Measurements from ENCODE around the gene CCDC68.

The CCDC68 gene

DNA sequence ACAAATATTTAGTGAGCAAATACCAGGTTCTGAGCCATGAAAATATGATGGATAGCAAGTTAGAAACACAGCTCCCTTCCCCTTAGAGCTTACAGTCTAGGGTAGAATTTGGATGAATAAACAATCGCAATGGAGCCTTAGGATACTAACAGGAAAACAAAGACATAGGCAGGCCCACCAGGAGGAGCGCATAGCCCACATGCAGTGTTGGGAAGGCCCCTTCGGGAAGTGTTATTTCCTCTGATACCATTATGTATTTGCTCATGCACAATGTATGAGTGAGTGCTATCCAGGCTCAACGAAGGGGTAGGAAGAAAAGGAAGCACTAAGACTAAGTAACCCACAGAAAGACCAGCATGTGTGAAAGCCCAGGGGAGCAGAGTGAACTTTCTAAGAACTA, 76.9 kb downstream of the CCDC68 start:
- TF ChIP-seq, protein P1, sequence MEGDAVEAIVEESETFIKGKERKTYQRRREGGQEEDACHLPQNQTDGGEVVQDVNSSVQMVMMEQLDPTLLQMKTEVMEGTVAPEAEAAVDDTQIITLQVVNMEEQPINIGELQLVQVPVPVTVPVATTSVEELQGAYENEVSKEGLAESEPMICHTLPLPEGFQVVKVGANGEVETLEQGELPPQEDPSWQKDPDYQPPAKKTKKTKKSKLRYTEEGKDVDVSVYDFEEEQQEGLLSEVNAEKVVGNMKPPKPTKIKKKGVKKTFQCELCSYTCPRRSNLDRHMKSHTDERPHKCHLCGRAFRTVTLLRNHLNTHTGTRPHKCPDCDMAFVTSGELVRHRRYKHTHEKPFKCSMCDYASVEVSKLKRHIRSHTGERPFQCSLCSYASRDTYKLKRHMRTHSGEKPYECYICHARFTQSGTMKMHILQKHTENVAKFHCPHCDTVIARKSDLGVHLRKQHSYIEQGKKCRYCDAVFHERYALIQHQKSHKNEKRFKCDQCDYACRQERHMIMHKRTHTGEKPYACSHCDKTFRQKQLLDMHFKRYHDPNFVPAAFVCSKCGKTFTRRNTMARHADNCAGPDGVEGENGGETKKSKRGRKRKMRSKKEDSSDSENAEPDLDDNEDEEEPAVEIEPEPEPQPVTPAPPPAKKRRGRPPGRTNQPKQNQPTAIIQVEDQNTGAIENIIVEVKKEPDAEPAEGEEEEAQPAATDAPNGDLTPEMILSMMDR (IDR thresholded peaks at IDR 0.05): no peak
- peaks cover 6% of the 10 kb centered on the region for H3K4me1 Mint-ChIP-seq
- peaks cover 9% of the 10 kb centered on the region for H3K9me3 Mint-ChIP-seq
- no peak overlapping the region for H3K4me3 Mint-ChIP-seq
- H3K36me3 Mint-ChIP-seq (ENCODE audit: low read depth): no peaks in the 10 kb centered on the region
- DNase-seq: no peak
- H3K27ac Mint-ChIP-seq: no peak overlapping the region
- no peaks in the 10 kb centered on the region for H3K27me3 Mint-ChIP-seq (ENCODE audit: low read depth, poor library complexity)

DNA sequence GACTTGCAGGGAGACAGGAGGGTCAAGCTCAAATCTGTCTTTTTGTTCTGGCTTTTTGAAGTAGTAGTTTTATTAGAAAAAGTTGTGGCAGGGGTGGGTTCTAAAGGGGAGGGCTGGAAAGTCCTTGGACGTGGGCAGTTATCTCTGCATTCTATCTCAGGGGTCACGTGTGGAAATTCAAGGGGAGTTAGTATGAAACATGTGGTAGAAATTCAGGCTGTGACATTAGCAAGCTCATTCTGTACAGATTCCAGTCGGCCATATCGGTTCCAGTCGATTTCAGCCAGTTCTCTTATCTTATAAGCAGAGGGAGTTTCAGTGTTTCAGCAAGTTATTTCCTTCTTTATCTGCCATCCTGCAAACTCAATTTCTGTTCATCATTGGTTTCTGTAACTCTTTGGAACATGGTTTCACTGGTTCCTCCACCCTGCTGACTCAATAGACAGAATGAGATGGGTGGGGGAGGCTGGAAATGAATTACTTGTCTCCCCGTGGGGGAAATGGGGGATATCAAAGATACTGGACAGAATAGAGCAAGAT, 78.0 kb downstream of the CCDC68 start:
- Mint-ChIP-seq H3K4me1 (peaks cover 6% of the 10 kb centered on the region), H3K4me3 (no peak overlapping the region), H3K9me3 (peaks cover 9% of the 10 kb centered on the region), H3K36me3 (ENCODE audit: low read depth) (no peaks in the 10 kb centered on the region), H3K27me3 (ENCODE audit: low read depth, poor library complexity) (no peaks in the 10 kb centered on the region), H3K27ac (no peak overlapping the region)
- no peak for DNase-seq
- TF ChIP-seq, protein P1 (IDR thresholded peaks at IDR 0.05): no peak

DNA sequence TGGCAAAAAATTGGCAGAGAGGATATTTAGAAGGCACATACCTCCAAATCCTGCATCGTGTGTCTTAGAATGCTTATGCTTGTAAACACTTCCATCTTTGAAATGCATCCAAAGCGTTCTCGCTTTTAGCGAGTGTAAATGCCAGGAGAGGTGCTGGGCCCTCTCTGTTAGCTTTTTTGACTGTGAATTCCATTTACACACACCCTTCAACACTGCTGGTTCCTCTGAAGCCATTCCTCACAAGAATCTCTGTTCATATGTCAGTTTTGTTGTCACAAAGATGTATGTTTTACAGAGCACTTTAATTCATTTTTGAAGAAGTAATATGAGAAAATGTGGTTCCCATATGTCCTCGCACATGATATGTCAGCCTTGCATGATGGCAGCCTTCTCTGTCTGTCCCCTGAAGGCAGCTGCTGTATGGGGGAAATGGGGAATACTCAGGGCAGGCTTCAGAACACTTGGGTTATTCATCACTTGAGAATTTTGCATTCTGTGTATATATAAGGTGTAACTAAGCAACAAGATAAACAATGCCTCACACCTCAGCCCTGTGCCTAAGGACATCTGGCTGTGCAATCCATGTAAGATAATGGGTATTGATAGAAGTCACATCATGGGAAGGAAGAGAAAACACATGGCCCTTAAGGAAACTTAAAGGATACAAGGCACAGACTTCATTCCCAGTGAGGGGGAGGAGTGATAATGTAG, 78.7 kb downstream of the CCDC68 start:
- DNase-seq: no peak
- Mint-ChIP-seq H3K36me3 (ENCODE audit: low read depth) (no peaks in the 10 kb centered on the region), H3K4me3 (no peak overlapping the region), H3K27me3 (ENCODE audit: low read depth, poor library complexity) (peaks cover 3% of the 10 kb centered on the region), H3K27ac (no peak overlapping the region), H3K4me1 (peaks cover 6% of the 10 kb centered on the region), H3K9me3 (peaks cover 8% of the 10 kb centered on the region)
- TF ChIP-seq, protein P1 (IDR thresholded peaks at IDR 0.05): no peak

DNA sequence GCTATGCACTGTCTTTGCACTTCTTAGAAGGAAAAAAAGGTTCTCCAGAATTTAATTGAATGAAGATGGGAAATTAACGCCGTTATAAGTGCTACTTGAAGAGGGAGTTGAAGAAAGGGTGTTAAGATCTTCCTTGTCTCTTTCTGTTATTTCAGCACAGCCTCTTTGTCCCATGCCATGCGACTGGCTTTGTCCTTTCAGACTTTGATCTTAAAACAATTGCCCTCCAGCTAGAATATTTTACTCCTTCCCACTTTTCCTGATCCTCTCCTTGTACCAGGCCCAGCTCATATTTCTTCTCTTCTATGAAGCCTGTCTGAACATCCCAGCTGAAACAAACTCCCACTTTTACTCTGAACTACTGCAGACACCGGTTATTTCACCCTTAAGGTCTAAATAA, 79.6 kb downstream of the CCDC68 start:
- no peak overlapping the region for H3K27ac Mint-ChIP-seq
- H3K4me3 Mint-ChIP-seq: no peak overlapping the region
- TF ChIP-seq, protein P1 (IDR thresholded peaks at IDR 0.05): no peak
- H3K9me3 Mint-ChIP-seq: peaks cover 4% of the 10 kb centered on the region
- no peak for DNase-seq
- peaks cover 3% of the 10 kb centered on the region for H3K27me3 Mint-ChIP-seq (ENCODE audit: low read depth, poor library complexity)
- no peaks in the 10 kb centered on the region for H3K36me3 Mint-ChIP-seq (ENCODE audit: low read depth)
- H3K4me1 Mint-ChIP-seq: peaks cover 6% of the 10 kb centered on the region

DNA sequence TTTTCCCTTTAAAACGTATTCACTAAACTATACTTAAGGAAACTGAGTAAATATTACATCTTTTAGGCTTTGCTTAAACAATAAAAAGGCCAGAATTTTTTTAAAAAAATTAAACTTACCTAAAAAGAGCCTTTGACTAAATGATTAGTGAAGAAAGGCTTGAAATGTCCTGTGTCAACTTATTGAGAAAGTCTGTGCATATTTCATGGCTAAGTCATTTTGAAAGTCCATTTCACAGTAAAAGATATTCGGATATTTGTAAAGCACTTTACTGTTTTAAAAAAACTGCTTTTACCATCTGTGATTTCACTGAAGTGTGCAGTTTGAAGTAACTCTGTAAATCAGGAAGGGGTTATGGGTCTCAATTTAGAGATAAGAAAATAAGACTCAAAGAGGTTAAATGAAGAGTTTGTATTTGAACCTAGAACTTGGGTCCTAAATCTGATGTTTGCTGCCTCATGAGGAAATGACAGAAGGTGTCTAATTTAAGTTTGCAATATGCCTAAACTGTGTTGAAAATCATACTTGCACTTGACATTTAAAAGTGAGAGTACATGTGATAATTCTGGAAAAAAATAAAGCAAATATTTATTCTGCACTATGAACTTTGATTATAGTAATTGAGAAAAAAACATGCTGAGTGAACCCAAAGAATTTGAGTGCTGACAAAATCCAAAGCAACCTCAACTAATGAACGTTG, 80.5 kb downstream of the CCDC68 start:
- peaks cover 6% of the 10 kb centered on the region for H3K4me1 Mint-ChIP-seq
- H3K27me3 Mint-ChIP-seq (ENCODE audit: low read depth, poor library complexity): peaks cover 3% of the 10 kb centered on the region
- TF ChIP-seq, protein P1 (IDR thresholded peaks at IDR 0.05): no peak
- no peak for DNase-seq
- no peak overlapping the region for H3K27ac Mint-ChIP-seq
- H3K9me3 Mint-ChIP-seq: peaks cover 4% of the 10 kb centered on the region
- no peaks in the 10 kb centered on the region for H3K36me3 Mint-ChIP-seq (ENCODE audit: low read depth)
- H3K4me3 Mint-ChIP-seq: no peak overlapping the region
